ENCODE measurements around the gene NUDT6. TPM values are rescaled to one million over a fixed set of nuclear protein-coding genes. Genes with fewer than 3 reads are reported as not detected.
"Not testable (repeated sequence)": the region's sequence is repeated elsewhere in the genome, so short reads cannot be mapped to it uniquely, and the experiment has no call there.

Gene NUDT6
- total and polyA plus RNA-seq, 7 experiments from 2014 or later = 0.82 to 7.4 (median 2.4) TPM

DNA sequence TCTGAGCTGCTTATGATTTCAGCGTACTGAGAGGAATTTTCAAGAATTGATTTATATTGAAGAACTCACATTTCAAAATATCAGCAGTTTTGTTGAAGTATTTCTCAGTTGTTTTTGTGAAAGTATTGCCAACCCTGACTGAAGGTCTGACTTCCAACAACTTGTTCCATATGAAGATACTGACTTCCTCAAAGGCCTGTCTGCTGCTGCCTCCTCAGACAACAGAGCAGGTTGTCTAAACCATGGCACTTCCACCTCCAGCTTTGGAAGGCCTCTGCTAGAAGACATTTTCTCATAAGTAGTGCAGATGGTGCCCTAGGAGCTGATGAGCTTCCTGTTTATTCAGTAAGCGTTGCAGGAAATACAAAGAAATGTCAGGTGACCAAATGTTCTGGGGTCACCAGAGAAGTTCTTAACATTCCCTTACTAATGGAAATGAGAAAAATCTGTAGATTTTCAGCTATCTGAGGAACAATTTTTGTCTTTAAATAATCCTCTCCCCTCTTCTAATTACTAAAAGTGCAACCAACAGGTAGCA lies 67.0 kb downstream of the NUDT6 start:
- H3K36me3 ChIP-seq (ENCODE audit: control insufficient read depth in 2 of 3, insufficient read depth in 3 of 3, low read length in 3 of 3) = no peaks in the 10 kb centered on the region
- ChIA-PET CTCF (no interaction called here), POLR2A (no interaction called here)
- no peak overlapping the region for H3K4me3 ChIP-seq (ENCODE audit: low read length)
- H3K9me3 ChIP-seq (ENCODE audit: control insufficient read depth in 2 of 3, low read length in 3 of 3) = no peaks in the 10 kb centered on the region
- H3K27ac ChIP-seq (ENCODE audit: low read depth, low read length) = no peak overlapping the region
- H3K4me1 Mint-ChIP-seq = peaks cover 0 to 2% (median 0%) of the 10 kb centered on the region in 7 donors
- intact Hi-C loops (cut with micrococcal nuclease) = no loop called here
- no peaks in the 10 kb centered on the region for H3K9me3 Mint-ChIP-seq
- peaks cover 0 to 35% (median 11%) of the 10 kb centered on the region in 5 donors for H3K27me3 Mint-ChIP-seq
- no peaks in the 10 kb centered on the region for H3K4me1 ChIP-seq (ENCODE audit: control insufficient read depth in 2 of 2, insufficient read depth in 2 of 2, low read length in 2 of 2)
- no peaks in the 10 kb centered on the region for H3K27me3 ChIP-seq (ENCODE audit: control insufficient read depth in 2 of 2, insufficient read depth in 2 of 2, low read length in 2 of 2)
- no peak overlapping the region for H3K4me3 Mint-ChIP-seq
- no peak overlapping the region for H3K27ac Mint-ChIP-seq
- DNase-seq (no peak), ATAC-seq (no peak)
- no peaks in the 10 kb centered on the region for H3K36me3 Mint-ChIP-seq

GRCh38 chr4:122854447-122855352 lies 67.7 kb downstream of the NUDT6 start:
- POLR2A ChIA-PET = no interaction called here
- H3K27ac Mint-ChIP-seq = no peak overlapping the region
- CTCF ChIA-PET = no interaction called here

DNA sequence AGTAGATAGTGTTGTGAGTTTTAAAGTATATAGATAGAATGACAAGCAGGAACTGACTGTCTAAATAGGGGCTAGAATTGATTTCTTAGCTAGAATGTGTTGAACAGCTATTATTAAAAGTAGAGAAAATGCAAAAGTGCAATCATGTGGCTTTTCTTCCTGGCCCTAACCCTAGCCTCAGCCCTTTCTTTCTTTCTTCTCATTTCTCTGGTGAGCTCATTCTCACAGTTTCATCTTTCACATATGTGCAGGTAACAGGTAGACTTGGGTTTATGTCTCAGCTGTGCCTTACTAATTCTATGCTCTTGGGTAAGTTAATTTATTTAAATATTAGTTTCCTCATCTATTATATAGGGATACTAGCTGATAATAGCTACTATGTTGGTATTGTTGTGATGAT lies 70.8 kb downstream of the NUDT6 start:
- no peaks in the 10 kb centered on the region for H3K27me3 ChIP-seq (ENCODE audit: control insufficient read depth in 2 of 2, insufficient read depth in 2 of 2, low read length in 2 of 2)
- H3K4me3 ChIP-seq (ENCODE audit: low read length) = no peak overlapping the region
- H3K4me1 ChIP-seq (ENCODE audit: control insufficient read depth in 2 of 2, insufficient read depth in 2 of 2, low read length in 2 of 2) = no peaks in the 10 kb centered on the region
- no peaks in the 10 kb centered on the region for H3K36me3 ChIP-seq (ENCODE audit: control insufficient read depth in 2 of 3, insufficient read depth in 3 of 3, low read length in 3 of 3)
- Mint-ChIP-seq H3K4me3 (no peak overlapping the region), H3K36me3 (no peaks in the 10 kb centered on the region), H3K4me1 (peaks cover 0 to 2% (median 0%) of the 10 kb centered on the region in 7 donors), H3K27me3 (peaks cover 8 to 15% (median 11%) of the 10 kb centered on the region in 5 donors), H3K9me3 (no peaks in the 10 kb centered on the region), H3K27ac (no peak overlapping the region)
- no peak overlapping the region for H3K27ac ChIP-seq (ENCODE audit: low read depth, low read length)
- H3K9me3 ChIP-seq (ENCODE audit: control insufficient read depth in 2 of 3, low read length in 3 of 3) = no peaks in the 10 kb centered on the region
- POLR2A ChIA-PET = no interaction called here
- DNase-seq = no peak
- intact Hi-C loops (cut with micrococcal nuclease) = no loop called here
- CTCF ChIA-PET = no interaction called here
- no peak for ATAC-seq

More at GRCh38 chr4:122854447-122855352, 67.7 kb downstream of the NUDT6 start:
- Histone ChIP-seq H3K9me3 (ENCODE audit: control insufficient read depth in 2 of 3, low read length in 3 of 3) (no peaks in the 10 kb centered on the region), H3K36me3 (ENCODE audit: control insufficient read depth in 2 of 3, insufficient read depth in 3 of 3, low read length in 3 of 3) (no peaks in the 10 kb centered on the region), H3K27ac (ENCODE audit: low read depth, low read length) (no peak overlapping the region), H3K27me3 (ENCODE audit: control insufficient read depth in 2 of 2, insufficient read depth in 2 of 2, low read length in 2 of 2) (no peaks in the 10 kb centered on the region), H3K4me1 (ENCODE audit: control insufficient read depth in 2 of 2, insufficient read depth in 2 of 2, low read length in 2 of 2) (no peaks in the 10 kb centered on the region), H3K4me3 (ENCODE audit: low read length) (no peak overlapping the region)
- H3K4me1 Mint-ChIP-seq = peaks cover 0 to 2% (median 0%) of the 10 kb centered on the region in 7 donors
- H3K36me3 Mint-ChIP-seq = no peaks in the 10 kb centered on the region
- no peaks in the 10 kb centered on the region for H3K9me3 Mint-ChIP-seq
- DNase-seq (no peak), ATAC-seq (no peak)
- intact Hi-C loops (cut with micrococcal nuclease) = no loop called here
- H3K27me3 Mint-ChIP-seq = peaks cover under 1 to 32% (median 11%) of the 10 kb centered on the region in 5 donors
- H3K4me3 Mint-ChIP-seq = no peak overlapping the region

DNA sequence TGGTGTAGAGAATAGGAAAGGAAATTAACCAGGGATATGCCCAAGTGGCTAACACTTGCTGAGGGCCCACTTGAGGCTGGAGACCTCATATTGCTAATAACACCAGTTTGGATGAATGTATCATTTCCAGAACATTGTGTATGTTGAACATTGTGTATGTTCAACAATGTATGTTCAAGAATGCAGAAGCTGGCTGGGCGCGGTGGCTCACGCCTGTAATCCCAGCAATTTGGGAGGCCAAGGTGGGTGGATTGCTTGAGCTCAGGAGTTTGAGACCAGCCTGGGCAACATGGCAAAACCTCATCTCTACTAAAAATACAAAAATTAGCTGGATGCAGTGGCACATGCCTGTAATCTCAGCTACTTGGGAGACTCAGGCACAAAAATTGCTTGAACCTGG lies 72.6 kb downstream of the NUDT6 start:
- H3K27me3 ChIP-seq (ENCODE audit: control insufficient read depth in 2 of 2, insufficient read depth in 2 of 2, low read length in 2 of 2); H3K4me3 Mint-ChIP-seq; H3K4me1 ChIP-seq (ENCODE audit: control insufficient read depth in 2 of 2, insufficient read depth in 2 of 2, low read length in 2 of 2); H3K27ac ChIP-seq (ENCODE audit: low read depth, low read length); H3K27ac Mint-ChIP-seq; H3K9me3 Mint-ChIP-seq; H3K9me3 ChIP-seq (ENCODE audit: control insufficient read depth in 2 of 3, low read length in 3 of 3); H3K4me3 ChIP-seq (ENCODE audit: low read length); DNase-seq; intact Hi-C loops (cut with micrococcal nuclease); H3K4me1 Mint-ChIP-seq; ATAC-seq; CTCF ChIA-PET; H3K36me3 Mint-ChIP-seq; H3K36me3 ChIP-seq (ENCODE audit: control insufficient read depth in 2 of 3, insufficient read depth in 3 of 3, low read length in 3 of 3); POLR2A ChIA-PET: not testable (repeated sequence)
- peaks cover 8 to 15% (median 11%) of the 10 kb centered on the region in 5 donors for H3K27me3 Mint-ChIP-seq

- Histone ChIP-seq H3K4me1 (ENCODE audit: control insufficient read depth in 2 of 2, insufficient read depth in 2 of 2, low read length in 2 of 2) (no peaks in the 10 kb centered on the region), H3K27ac (ENCODE audit: low read depth, low read length) (no peak overlapping the region), H3K9me3 (ENCODE audit: control insufficient read depth in 2 of 3, low read length in 3 of 3) (no peaks in the 10 kb centered on the region), H3K4me3 (ENCODE audit: low read length) (no peak overlapping the region), H3K27me3 (ENCODE audit: control insufficient read depth in 2 of 2, insufficient read depth in 2 of 2, low read length in 2 of 2) (no peaks in the 10 kb centered on the region), H3K36me3 (ENCODE audit: control insufficient read depth in 2 of 3, insufficient read depth in 3 of 3, low read length in 3 of 3) (no peaks in the 10 kb centered on the region)
- intact Hi-C loops (cut with micrococcal nuclease) = no loop called here
- Mint-ChIP-seq H3K4me3 (no peak overlapping the region), H3K27me3 (peaks cover 6 to 13% (median 9%) of the 10 kb centered on the region in 5 donors), H3K4me1 (no peaks in the 10 kb centered on the region), H3K36me3 (no peaks in the 10 kb centered on the region), H3K9me3 (peaks cover 0 to 2% (median 0%) of the 10 kb centered on the region in 11 donors), H3K27ac (no peak overlapping the region)
- POLR2A ChIA-PET = no interaction called here
- ATAC-seq (no peak), DNase-seq (no peak)
- CTCF ChIA-PET = no interaction called here
Observed at GRCh38 chr4:122847931-122848330, 74.5 kb downstream of the NUDT6 start.

GRCh38 chr4:122845760-122846159 lies 76.6 kb downstream of the NUDT6 start:
- H3K36me3 Mint-ChIP-seq = no peaks in the 10 kb centered on the region
- peaks cover 0 to 2% (median 0%) of the 10 kb centered on the region in 11 donors for H3K9me3 Mint-ChIP-seq
- no peak overlapping the region for H3K4me3 Mint-ChIP-seq
- no peaks in the 10 kb centered on the region for H3K27me3 ChIP-seq (ENCODE audit: control insufficient read depth in 2 of 2, insufficient read depth in 2 of 2, low read length in 2 of 2)
- H3K4me1 Mint-ChIP-seq = no peaks in the 10 kb centered on the region
- CTCF ChIA-PET = no interaction called here
- H3K9me3 ChIP-seq (ENCODE audit: control insufficient read depth in 2 of 3, low read length in 3 of 3) = no peaks in the 10 kb centered on the region
- no peak for ATAC-seq
- H3K4me1 ChIP-seq (ENCODE audit: control insufficient read depth in 2 of 2, insufficient read depth in 2 of 2, low read length in 2 of 2) = no peaks in the 10 kb centered on the region
- POLR2A ChIA-PET = no interaction called here
- H3K27ac ChIP-seq (ENCODE audit: low read depth, low read length) = no peak overlapping the region
- H3K36me3 ChIP-seq (ENCODE audit: control insufficient read depth in 2 of 3, insufficient read depth in 3 of 3, low read length in 3 of 3) = no peaks in the 10 kb centered on the region
- no peak overlapping the region for H3K4me3 ChIP-seq (ENCODE audit: low read length)
- H3K27me3 Mint-ChIP-seq = peaks cover 0 to 17% (median 11%) of the 10 kb centered on the region in 5 donors
- DNase-seq = no peak
- H3K27ac Mint-ChIP-seq = no peak overlapping the region
- intact Hi-C loops (cut with micrococcal nuclease) = no loop called here

DNA sequence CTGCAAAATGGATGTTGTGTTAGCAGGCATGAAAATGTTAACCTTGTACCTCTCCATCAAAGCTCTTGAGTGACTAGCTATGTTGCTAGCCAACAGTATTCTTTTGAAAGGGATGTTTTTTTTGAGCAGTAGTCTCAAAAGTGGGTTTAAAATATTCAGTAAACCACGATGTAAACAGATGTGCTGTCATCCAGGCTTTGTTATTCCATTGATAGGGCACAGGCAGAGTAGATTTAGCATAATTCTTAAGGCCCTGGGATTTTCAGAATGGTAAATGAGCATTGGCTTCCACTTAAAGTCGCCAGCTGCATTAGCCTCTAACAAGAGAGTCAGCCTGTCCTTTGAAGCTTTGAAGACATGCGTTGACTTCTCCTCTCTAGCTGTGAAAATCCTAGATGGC lies 77.3 kb downstream of the NUDT6 start:
- DNase-seq (no peak), ATAC-seq (no peak)
- H3K9me3 Mint-ChIP-seq = peaks cover 0 to 2% (median 0%) of the 10 kb centered on the region in 11 donors
- Histone ChIP-seq H3K9me3 (ENCODE audit: control insufficient read depth in 2 of 3, low read length in 3 of 3) (no peaks in the 10 kb centered on the region), H3K4me1 (ENCODE audit: control insufficient read depth in 2 of 2, insufficient read depth in 2 of 2, low read length in 2 of 2) (no peaks in the 10 kb centered on the region), H3K36me3 (ENCODE audit: control insufficient read depth in 2 of 3, insufficient read depth in 3 of 3, low read length in 3 of 3) (no peaks in the 10 kb centered on the region), H3K27me3 (ENCODE audit: control insufficient read depth in 2 of 2, insufficient read depth in 2 of 2, low read length in 2 of 2) (no peaks in the 10 kb centered on the region), H3K4me3 (ENCODE audit: low read length) (no peak overlapping the region), H3K27ac (ENCODE audit: low read depth, low read length) (no peak overlapping the region)
- H3K4me1 Mint-ChIP-seq = no peaks in the 10 kb centered on the region
- H3K27me3 Mint-ChIP-seq = peaks cover 0 to 17% (median 7%) of the 10 kb centered on the region in 5 donors
- no peak overlapping the region for H3K4me3 Mint-ChIP-seq
- H3K36me3 Mint-ChIP-seq = no peaks in the 10 kb centered on the region
- intact Hi-C loops (cut with micrococcal nuclease) = no loop called here
- ChIA-PET POLR2A (interaction anchor here (0.8 kb wide), 1 partner anchor 41 kb away, joined by 3 read pairs; no protein-coding TSS in a partner anchor), CTCF (no interaction called here)
- H3K27ac Mint-ChIP-seq = no peak overlapping the region

Data from naive thymus-derived CD4-positive, alpha-beta T cell (primary cell).